Measurements from ENCODE around the gene ID3. TPM values are rescaled to one million over a fixed set of nuclear protein-coding genes. Genes with fewer than 3 reads are reported as not detected.

ID3 gene, protein sequence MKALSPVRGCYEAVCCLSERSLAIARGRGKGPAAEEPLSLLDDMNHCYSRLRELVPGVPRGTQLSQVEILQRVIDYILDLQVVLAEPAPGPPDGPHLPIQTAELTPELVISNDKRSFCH
- 10 to 100 TPM; 37.3 to 88.9 (median 60.3) TPM for polyA plus RNA-seq (ENCODE audit: insufficient read length in 10 of 10)
- long read RNA-seq, donor 1, transcript ID3-201 (3 exons, 1,251 nt): major isoform, 89 of 100 reads
- long read RNA-seq, donor 1, partial matches to known transcripts: 7 of 100 reads
- long read RNA-seq, donor 1, other reads (novel, unspliced or antisense): 0 of 100 reads
- long read RNA-seq, donor 2, transcript ID3-201 (3 exons, 1,251 nt): major isoform, 47 of 48 reads
- long read RNA-seq, donor 2, partial matches to known transcripts: 0 of 48 reads
- long read RNA-seq, donor 2, other reads (novel, unspliced or antisense): 0 of 48 reads
- long read RNA-seq, donor 3: 0 reads
- long read RNA-seq, donor 4, transcript ID3-201 (3 exons, 1,251 nt): major isoform, 84 of 84 reads
- long read RNA-seq, donor 4, partial matches to known transcripts: 0 of 84 reads
- long read RNA-seq, donor 4, other reads (novel, unspliced or antisense): 0 of 84 reads
- long read RNA-seq, donor 5, transcript ID3-201 (3 exons, 1,251 nt): major isoform, 135 of 165 reads
- long read RNA-seq, donor 5, partial matches to known transcripts: 22 of 165 reads
- long read RNA-seq, donor 5, other reads (novel, unspliced or antisense): 5 of 165 reads
- long read RNA-seq, donor 6, transcript ID3-201 (3 exons, 1,251 nt): major isoform, 93 of 96 reads
- long read RNA-seq, donor 6, partial matches to known transcripts: 0 of 96 reads
- long read RNA-seq, donor 6, other reads (novel, unspliced or antisense): 0 of 96 reads
- long read RNA-seq, donor 7, transcript ID3-201 (3 exons, 1,251 nt): major isoform, 49 of 51 reads
- long read RNA-seq, donor 7, partial matches to known transcripts: 0 of 51 reads
- long read RNA-seq, donor 7, other reads (novel, unspliced or antisense): 0 of 51 reads
- long read RNA-seq, donor 8, transcript ID3-201 (3 exons, 1,251 nt): major isoform, 99 of 128 reads
- long read RNA-seq, donor 8, partial matches to known transcripts: 23 of 128 reads
- long read RNA-seq, donor 8, other reads (novel, unspliced or antisense): 0 of 128 reads
- long read RNA-seq, donor 9, partial matches to known transcripts: 0 of 4 reads
- long read RNA-seq, donor 9, other reads (novel, unspliced or antisense): 0 of 4 reads

DNA sequence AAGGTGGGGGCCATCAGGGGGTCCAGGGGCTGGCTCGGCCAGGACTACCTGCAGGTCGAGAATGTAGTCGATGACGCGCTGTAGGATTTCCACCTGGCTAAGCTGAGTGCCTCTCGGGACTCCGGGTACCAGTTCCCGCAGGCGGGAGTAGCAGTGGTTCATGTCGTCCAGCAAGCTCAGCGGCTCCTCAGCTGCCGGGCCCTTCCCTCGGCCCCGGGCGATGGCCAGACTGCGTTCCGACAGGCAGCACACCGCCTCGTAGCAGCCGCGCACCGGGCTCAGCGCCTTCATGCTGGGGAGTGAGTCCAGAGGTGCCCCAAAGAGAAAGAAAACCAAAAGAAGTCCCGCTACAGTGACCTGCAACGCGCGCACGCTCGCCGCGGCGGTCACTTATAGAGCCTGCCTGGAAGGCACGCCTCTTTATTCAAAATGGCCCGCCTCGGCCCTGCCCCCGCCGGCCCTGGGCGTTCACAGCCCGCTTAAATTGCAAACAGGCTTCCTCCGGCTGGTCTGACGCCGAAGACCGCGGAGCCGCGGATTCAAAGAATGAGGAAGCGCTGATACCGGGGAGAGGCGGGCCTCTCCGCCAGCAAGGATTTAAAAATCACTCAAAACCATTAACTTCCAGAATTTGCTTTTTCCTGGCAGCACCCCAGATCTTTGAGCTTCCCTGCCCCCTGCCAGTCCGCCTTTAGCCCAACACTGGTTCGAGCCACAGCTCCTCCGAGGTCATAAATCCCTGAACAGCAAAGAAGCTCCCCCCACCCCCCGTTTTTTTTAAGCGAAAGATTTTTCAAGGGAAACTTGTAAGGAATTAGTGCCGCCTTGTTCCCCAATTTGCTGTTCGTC, at the start of gene ID3:
ID3 (minus strand) TSS at position 366 of the 849 bp plus-strand sequence; CDS start at position 291, 75 bp downstream.
- peak; percentile 97 to 99 (median 98) for DNase-seq

DNA sequence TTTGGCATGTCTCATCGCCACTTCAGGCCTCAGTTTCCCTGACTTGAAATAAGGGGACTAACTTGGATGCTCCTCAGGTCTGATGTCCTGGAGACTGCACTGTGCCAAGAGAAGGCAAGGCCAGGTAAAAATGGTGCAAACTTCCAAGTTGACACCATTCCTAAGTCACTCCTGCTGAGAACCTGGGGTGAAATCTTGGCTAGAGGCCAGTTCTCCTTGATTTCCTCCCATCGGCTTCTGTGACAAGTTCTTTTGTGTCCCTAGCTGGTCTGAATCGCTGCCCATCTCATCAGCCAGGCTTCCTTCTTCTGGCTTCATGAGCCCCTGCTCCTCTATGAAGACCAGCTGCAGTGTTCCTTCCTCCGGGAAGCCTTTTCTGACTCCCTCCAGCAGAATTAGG, 48.6 kb upstream of the ID3 start:
- DNase-seq: no peak

DNA sequence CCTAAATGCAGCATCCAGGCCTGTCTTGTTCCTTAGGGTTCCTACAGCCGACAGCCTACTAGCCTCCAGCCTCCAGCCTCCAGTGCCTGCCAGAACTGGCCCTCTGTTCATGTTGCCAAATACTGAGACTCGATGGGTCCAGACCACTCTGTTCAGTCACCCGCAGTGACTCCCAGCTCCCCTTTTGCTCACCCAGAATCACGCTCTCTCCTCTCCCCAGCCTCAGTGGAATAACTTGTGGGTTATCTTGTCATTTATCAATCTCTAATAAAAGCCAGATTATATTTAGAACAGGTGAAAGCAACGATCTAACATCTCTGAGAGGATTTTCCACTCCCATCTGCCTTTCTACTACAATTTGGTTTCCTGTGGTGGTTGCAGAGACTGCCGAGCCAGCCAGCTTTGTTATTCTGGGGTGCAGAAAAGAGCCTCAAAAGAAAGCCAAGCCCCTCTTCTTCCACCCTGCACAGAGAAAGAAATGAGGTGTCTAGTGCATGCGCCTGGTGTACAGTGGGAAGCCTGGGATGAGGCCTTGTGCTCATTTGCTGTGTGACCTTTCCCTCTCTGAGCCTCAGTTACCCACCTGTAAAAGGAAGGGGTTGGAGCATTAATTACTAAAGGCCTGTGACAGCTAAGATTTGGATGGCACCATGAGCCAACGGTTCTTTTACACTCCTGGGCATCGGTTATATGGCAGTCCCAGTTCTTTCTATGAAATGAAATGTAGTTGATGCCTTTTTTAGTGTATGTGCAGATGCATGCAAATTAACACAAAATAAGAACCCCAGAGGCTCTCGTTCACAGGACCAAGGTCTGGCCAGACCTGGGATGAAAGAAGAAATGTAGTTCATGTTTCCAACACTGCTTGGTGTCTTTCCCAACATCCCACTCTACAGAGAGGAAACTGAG, 42.9 kb upstream of the ID3 start:
- DNase-seq: no peak

DNA sequence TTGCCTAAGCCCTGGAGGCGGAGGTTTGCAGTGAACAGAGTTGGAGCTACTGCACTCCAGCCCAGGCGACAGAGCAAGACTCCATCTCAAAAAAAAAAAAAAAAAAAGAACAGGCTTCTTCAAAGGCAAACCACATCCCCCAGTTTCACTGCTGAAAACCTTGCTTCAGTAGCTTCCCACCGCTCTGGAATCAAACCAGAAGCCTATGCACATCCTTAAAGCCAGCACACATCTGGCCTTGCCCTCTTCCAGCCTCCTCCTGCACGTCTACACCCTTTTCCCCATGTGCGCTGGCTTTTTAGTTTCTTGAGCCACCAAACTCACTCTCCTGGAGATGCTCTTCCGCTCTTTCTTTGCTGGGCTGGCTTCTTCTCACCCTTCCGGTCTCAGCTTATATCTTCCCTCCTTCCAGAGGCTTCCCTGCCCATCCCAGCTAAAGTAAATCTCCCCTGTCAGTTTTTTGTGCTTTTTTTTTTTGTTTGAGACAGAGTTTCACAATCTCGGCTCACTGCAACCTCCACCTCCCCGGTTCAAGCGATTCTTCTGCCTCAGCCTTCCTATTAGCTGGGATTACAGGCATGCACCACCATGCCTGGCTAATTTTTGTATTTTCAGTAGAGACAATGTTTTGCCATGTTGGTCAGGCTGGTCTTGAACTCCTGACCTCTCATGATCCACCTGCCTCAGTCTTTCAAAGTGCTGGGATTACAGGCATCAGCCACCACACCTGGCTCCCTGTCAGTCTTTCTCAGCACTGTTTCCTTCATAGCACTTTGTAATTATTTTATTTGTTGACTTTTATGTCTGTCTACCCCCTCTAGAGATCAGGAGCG, 42.0 kb upstream of the ID3 start:
- no peak for DNase-seq

DNA sequence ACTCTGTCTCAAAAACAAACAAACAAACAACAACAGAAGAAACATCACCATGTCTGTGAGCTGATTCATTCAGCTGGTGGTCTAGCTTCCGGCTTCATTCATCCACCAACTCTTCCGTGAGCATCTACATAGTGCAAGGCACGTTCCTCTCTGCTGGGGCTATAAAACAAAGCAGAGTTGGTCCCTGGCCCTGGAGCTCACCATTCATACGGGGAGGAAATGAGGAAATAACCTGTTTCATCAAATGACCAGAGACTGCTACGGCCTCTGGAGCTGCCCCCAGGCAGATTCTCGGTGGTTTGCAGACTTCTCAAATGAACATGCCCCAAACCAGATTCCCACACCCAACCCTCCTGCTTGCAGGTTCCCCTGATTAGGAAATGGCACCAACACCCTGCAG, 41.0 kb upstream of the ID3 start:
- no peak for DNase-seq

DNA sequence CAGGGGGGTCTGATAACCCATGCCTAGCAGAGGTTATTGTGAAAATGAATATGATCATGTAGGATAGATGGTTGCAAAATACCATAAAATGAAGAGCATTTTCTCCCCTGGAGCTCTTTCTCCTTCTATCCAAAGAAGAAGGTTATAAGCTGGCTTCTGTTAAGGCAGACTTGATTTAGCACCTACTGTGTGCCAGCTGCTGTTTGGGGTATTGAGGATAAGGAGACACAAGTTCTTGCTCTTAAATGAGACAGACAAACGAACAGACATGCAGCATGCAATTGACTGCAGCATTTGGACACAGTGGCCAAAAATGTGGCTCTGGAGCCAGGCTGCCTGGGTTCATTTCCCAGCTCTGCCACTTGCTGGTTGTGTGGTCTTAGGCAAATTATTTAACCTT, 39.8 kb upstream of the ID3 start:
- DNase-seq: no peak

DNA sequence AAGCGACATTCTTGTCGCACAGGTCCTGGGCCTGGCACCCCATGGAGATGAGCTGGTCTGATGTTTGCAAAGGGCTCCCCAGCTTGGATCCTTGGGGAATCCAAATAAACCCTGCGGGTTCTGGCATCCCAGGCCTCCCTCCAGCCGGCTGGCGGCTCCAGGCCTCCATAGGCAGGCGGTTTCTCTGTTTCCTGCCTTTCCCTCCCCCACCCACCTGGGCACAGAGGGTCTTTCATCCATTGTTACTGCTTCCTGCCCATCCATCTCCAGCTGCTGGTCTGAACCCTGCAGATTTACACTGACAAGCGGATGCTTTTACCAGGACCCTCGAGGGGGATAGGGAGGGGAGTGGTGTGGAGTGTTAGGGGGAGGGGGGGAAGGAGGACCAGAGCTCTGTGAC, 39.1 kb upstream of the ID3 start:
- DNase-seq: no peak

DNA sequence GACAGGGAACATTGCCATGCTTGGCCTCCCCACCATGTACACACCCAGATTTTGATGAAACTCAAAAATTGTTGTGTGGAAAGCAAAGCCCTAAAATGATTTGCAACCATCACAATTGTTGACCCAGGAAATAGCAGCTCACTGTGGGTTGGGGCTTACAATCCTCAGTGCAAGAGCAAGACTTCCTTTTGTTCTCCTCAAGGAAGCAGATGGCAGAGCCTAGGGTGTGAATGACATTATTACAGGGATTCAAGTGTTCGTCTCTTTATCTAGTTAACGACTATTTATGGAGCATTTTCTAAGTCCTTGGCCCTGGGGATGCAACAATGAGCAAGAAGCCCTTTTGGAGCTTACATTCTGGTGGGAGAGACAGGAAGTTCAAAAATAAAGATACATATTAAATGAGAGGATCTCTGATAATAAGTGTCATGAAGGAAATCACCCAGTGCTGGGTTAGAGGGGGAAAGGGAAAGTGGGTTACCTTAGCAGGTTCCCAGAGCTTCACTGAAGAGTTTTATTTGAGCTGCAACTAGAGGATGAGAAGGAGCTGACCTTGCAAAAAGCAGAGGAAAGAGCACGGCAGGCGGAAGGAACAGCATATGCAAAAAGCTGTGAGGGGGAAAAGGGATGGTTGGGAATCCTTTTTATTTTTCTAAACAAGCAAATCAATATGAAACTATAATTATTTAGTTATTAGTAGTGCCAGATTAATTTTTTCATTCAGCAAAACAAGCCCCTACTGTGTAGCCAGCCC, 38.5 kb upstream of the ID3 start:
- no peak for DNase-seq

DNA sequence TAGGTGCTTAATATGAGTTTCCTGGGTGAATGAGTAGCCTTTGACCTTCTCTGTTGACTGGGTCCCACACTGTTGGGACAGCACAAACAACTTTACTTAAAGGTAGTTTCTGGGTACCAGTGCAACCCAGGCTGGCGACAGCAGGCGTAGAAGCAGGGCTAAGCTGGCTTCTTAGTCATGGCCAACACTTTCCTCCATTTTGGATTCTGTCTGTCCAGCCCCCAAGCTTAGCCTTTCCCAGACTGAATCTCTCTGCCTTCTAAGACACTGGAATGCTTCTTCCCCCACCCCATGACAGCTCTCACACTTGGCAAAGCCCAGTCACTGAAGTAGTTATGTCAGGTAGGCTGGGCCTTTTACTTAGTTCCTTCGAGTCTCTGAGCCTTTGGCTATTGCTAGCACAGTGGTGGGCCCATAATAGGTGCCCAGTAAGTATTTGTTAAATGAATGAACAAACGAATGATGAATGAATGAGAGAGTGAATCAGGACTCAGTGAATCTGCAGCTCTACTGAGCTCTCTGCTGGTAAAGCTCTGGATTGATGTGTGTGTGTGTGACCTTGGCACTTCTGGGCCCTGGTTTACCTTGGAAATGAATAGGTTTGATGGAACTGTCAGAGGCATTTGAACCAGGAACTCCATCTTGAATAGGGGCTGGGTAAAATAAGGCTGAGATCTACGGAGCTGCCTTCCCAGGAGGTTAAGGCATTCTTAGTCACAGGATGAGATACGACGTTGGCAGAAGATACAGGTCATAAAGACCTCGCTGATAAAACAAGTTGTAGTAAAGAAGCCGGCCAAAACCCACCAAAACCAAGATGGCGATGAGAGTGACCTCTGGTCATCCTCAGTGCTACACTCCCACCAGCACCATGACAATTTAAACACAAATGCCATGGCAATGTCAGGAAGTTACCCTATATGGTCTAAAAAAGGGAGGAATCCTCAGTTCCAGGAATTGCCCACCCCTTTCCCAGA, 37.4 kb upstream of the ID3 start:
- no peak for DNase-seq

DNA sequence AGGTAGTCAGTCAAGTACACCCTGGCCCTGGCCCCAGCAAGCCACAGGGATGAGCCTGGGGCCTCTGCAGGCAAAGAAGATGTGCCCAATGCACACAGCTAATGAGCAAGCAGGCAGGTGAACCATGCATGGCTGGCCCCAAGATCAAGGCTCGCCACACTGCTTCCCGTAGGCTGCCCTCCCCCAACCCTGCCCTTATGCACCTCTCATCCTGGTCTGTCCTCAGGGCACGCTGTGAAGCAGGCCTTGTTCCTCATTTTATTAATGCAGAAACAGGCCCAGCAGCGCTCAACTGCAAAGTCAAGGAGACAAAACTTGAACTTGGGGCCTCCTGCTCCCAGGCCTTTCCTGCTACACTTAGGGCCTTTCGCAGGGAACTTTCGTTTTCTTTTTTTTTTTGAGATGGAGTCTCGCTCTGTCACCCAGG, 35.6 kb upstream of the ID3 start:
- no peak for DNase-seq

DNA sequence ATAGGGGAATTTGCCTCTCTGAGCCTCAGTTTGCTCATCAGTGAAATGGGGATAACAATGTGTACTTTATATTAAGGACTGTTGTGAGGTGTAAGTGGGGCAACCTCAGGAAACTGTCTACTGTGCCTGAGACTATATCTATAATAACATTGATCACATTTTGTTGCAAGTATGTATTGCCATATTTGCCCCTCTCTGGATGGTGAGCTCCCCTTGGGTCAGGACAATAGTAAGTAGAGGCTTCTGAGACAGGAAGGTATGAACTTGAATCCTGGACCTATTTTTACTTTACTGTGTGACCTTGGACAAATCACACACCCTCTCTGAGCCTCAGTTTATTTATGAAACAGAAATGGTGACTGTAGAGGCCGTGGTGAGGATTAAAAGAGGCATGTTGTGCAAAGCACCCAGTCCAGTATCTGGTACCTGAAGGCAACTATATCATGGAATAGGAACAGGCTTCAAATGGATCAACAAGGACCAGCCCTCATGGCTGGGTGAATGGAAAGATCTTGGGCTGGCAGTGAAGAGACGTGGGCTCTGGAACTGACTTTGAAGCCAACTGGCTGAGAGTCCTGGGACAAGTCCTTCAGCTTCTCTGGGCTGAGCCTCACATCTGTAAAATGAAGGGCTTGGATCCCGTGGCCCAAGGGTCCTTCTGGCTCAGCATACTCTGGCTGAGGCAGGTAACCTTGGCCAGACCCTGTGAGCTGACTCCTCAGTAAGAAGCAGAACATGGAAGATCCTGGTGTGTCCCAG, 35.0 kb upstream of the ID3 start:
- no peak for DNase-seq

DNA sequence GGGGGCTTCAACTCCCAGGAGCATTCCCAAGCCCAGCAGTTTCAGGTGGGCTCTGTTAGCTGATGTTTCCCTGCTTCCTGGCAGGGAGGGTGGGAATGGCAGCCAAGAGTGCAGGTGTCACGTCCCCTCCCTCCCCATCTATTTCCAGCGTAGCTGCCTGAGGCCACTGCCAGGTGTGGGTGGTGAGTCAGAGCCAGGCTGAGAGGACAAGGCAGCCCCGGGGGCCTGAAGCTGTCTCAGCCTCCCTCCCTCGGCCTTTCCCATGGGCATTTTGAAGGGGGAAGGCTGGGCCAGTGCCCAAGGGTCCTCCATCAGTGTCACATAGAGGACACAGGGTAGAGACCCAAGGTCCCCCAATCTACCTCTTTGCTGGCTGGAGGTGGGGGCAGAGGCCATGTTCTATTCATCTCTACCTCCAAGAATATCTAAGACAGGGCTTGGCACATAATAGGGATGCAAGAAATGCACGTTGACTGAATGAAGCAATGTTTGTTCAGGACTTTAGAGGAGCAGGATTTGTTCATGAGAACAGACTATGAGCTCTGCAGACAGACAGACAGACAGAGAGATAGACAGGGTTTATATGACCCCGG, 34.4 kb upstream of the ID3 start:
- DNase-seq: no peak

DNA sequence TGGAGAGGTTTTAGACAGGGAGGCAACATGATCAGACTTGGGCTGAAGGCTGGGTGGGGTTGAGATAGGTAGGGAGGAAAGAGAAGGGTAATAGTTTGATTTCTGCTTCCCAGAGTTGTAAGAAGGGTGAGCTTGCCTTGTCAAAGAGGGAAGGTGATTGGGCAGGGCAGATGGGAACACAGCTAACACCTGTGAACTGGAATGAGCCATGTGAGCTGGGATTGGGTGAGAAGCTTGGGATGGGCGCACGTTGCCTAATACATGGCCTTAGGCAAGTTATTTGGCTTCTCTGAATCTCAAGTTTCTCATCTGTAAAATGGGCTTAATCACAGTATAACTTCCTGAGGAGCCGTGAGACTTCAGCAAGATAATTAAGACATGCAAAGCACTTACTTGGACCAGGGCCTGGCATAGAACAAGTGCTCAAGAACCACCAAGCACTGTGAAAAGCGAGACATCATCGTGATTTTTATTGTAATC, 33.8 kb upstream of the ID3 start:
- no peak for DNase-seq

DNA sequence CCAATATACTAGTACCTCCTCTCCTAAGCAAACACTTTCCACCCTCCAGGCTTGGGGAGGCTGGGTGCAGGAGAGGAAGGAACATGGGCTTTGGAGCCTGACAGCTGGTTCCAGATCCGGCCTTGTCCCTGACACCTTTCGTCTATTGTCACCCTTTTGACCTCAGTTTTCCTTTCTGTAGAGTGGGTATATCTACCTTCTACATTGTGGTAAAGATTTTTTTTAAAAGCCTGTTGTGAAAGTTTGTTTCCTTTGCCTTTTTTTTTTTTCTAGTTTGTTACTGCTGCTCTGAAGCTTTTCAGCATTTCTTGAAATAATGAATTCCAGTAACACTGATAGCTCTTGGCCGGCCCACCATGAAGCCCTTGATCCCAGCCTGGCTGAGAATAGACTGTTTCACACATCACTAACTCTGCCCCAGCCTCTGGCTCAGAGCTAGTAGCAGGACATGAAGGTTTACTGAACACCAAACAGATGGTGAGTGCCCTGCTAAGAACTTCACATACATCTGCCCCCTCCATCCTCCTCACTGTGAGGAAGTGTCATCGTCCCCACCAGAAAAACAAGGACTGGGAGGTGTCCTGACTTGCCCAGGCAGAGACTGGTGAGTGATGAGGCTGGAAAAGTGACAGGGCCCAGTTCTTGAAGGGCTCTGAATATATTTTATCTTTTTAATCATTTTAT, 33.0 kb upstream of the ID3 start:
- no peak for DNase-seq

Data from muscle of back (tissue), 13 donors.